Loucy (cell line): ENCODE data around the gene MBNL2.

Experiments
- H2AFZ ChIP-seq: fragments of 200-600 bp; sonication (generic); 2 replicates; pipeline ENCODE4 v1.6.0; 2016; ENCODE audit warnings: antibody characterized with exemption, mild to moderate bottlenecking, low read length, moderate library complexity
- H3F3A ChIP-seq: fragments of 200-600 bp; 2 replicates; pipeline ENCODE4 v1.6.0; 2016; ENCODE audit warnings: antibody characterized with exemption, low read depth, mild to moderate bottlenecking
- H3K27me3 ChIP-seq: fragments of 200-600 bp; sonication (generic); 2 replicates; pipeline ENCODE4 v1.6.1; 2014; ENCODE audit warnings: low read length, mild to moderate bottlenecking; ENCODE audit not compliant: insufficient read depth, poor library complexity, severe bottlenecking
- H3K36me3 ChIP-seq: fragments of 200-600 bp; sonication (generic); 2 replicates; pipeline ENCODE4 v1.6.1; 2016; ENCODE audit warnings: low read length; ENCODE audit not compliant: insufficient read depth
- H3K4me1 ChIP-seq: fragments of 200-600 bp; sonication (generic); 2 replicates; pipeline ENCODE4 v1.5.1; 2014; ENCODE audit warnings: low read length, mild to moderate bottlenecking; ENCODE audit not compliant: insufficient read depth, poor library complexity, severe bottlenecking
- H3K4me2 ChIP-seq: fragments of 200-600 bp; sonication (generic); 2 replicates; pipeline ENCODE4 v1.6.0; 2014; ENCODE audit warnings: antibody characterized with exemption, low read length, low read depth, mild to moderate bottlenecking; ENCODE audit not compliant: poor library complexity, severe bottlenecking
- H3K4me3 ChIP-seq: fragments of 200-600 bp; sonication (generic); 2 replicates; pipeline ENCODE4 v1.5.1; 2014; ENCODE audit warnings: low read length, mild to moderate bottlenecking, mixed read lengths; ENCODE audit not compliant: poor library complexity, severe bottlenecking
- H3K79me2 ChIP-seq: fragments of 200-600 bp; sonication (generic); 2 replicates; pipeline ENCODE4 v1.6.1; 2014; ENCODE audit warnings: low read length; ENCODE audit not compliant: insufficient read depth
- H3K9ac ChIP-seq: fragments of 200-600 bp; sonication (generic); 2 replicates; pipeline ENCODE4 v1.6.0; 2014; ENCODE audit warnings: mild to moderate bottlenecking, low read depth, low read length, moderate library complexity; ENCODE audit not compliant: poor library complexity, severe bottlenecking
- H3K9me2 ChIP-seq: fragments of 200-600 bp; sonication (generic); replicated peaks from 2 replicates; pipeline ENCODE4 v1.6.1; 2016; ENCODE audit warnings: low read depth, low read length, mixed read lengths
- H3K9me3 ChIP-seq: fragments of 200-600 bp; sonication (generic); 2 replicates; pipeline ENCODE4 v1.6.1; 2014; ENCODE audit warnings: mild to moderate bottlenecking, antibody characterized with exemption, low read length, low read depth; ENCODE audit not compliant: insufficient read depth
- H4K20me1 ChIP-seq: fragments of 200-600 bp; sonication (generic); 2 replicates; pipeline ENCODE4 v1.6.0; 2014; ENCODE audit warnings: antibody characterized with exemption, low read length, mild to moderate bottlenecking; ENCODE audit not compliant: insufficient read depth, poor library complexity, severe bottlenecking
- CTCF ChIP-seq: fragments of 200-600 bp; sonication (generic); conservative IDR thresholded peaks from 2 replicates; pipeline ENCODE4 v1.5.1; 2014; ENCODE audit warnings: mild to moderate bottlenecking, antibody characterized with exemption, low read length
- EZH2phosphoT487 ChIP-seq: fragments of 200-600 bp; IDR thresholded peaks from 2 replicates; pipeline ENCODE4 v1.6.1; 2018; ENCODE audit warnings: antibody characterized with exemption, mild to moderate bottlenecking, moderate library complexity, borderline replicate concordance

Gene MBNL2

DNA sequence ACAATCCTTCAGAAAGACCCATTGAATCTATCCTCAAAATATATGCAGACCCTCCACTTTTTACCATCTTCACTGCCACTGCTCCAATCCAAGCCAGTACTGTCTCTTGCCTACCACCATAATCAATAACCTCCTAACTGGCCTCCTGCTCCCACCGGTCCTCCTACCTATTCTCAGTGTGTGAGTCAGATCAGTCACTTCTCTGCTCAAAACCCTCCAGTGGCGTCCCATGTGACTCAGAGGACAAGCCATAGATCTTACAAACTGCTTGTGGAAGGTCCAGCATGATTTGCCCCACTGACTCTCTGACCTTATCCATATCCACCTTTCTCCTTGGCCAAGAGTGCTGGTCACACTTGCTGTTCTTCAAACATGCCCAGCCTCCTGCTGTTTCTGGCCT is 23.4 kb upstream of the MBNL2 start:
- Histone ChIP-seq H3K36me3 (no peaks in the 10 kb centered on the region), H3F3A (no peaks in the 10 kb centered on the region), H3K9me2 (no peaks in the 10 kb centered on the region), H2AFZ (no peak overlapping the region), H3K27me3 (no peaks in the 10 kb centered on the region), H3K4me3 (no peak overlapping the region), H3K4me1 (no peaks in the 10 kb centered on the region), H3K79me2 (no peaks in the 10 kb centered on the region), H3K9ac (no peak overlapping the region), H4K20me1 (no peaks in the 10 kb centered on the region), H3K9me3 (no peaks in the 10 kb centered on the region), H3K4me2 (no peak overlapping the region)
- TF ChIP-seq CTCF (no peak), EZH2phosphoT487 (no peak)

GRCh38 chr13:97199451-97199850 is 22.7 kb upstream of the MBNL2 start:
- Histone ChIP-seq H4K20me1 (no peaks in the 10 kb centered on the region), H3K9ac (no peak overlapping the region), H3K4me3 (no peak overlapping the region), H3K9me2 (no peaks in the 10 kb centered on the region), H3K4me2 (no peak overlapping the region), H2AFZ (no peak overlapping the region), H3K79me2 (no peaks in the 10 kb centered on the region), H3K4me1 (no peaks in the 10 kb centered on the region), H3K27me3 (no peaks in the 10 kb centered on the region), H3F3A (no peaks in the 10 kb centered on the region), H3K36me3 (no peaks in the 10 kb centered on the region), H3K9me3 (no peaks in the 10 kb centered on the region)
- TF ChIP-seq EZH2phosphoT487 (no peak), CTCF (no peak)

DNA sequence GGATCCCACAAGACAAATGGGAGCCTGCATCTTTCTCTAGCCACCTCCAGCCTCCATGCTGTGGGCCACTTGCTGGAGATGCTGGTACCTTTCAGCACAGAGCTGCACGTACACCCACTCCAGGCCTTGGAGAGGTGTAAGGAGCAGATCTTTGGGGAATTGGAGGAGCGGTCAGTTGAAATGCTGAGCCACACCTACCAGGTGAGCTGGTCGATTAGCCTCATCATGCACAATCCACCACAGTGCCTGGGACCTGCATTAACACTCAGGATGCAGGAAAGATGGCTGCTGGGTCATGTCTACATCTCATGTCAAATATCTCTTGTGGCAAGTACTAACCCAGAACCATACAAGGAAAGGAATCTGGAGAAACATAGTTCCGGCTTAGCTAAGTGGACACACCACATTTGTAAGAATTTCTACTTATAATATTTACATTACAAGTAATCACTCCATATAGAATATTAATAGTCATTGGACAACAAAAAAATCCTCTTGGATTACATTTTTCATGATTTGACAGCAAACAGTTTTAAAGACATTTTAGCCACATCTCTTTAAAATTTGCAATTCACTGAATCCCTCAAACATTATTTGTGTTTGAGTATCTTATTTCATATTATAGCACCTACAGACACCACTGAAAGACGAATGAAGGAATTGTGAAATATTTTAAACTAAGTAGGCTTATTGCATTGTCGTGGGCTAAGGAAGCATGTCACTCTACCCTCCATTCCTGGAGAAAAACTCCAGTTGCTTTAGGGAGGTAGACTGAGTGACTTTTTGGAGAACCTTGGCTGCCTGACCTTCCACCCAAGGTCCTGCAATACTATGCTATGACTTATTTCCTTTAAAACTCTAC is 21.8 kb upstream of the MBNL2 start:
- H3K27me3 ChIP-seq, result no peaks in the 10 kb centered on the region
- H3K9ac ChIP-seq, result no peak overlapping the region
- no peaks in the 10 kb centered on the region for H3K4me1 ChIP-seq
- TF ChIP-seq EZH2phosphoT487 (no peak), CTCF (no peak)
- H3K9me3 ChIP-seq, result no peaks in the 10 kb centered on the region
- no peaks in the 10 kb centered on the region for H4K20me1 ChIP-seq
- H3K4me2 ChIP-seq, result no peak overlapping the region
- no peaks in the 10 kb centered on the region for H3K36me3 ChIP-seq
- no peaks in the 10 kb centered on the region for H3F3A ChIP-seq
- H3K9me2 ChIP-seq, result no peaks in the 10 kb centered on the region
- no peak overlapping the region for H3K4me3 ChIP-seq
- H3K79me2 ChIP-seq, result no peaks in the 10 kb centered on the region
- H2AFZ ChIP-seq, result no peak overlapping the region
